GM21723 (cell line): ENCODE data around the gene MUC22.
"Not testable (repeated sequence)": the region's sequence is repeated elsewhere in the genome, so short reads cannot be mapped to it uniquely, and the experiment has no call there.

Source experiments
- ATAC-seq: cut with Tn5 transposase; IDR thresholded peaks from one replicate; pipeline ENCODE4 v1.9.1; 2021; ENCODE audit warnings: mild to moderate bottlenecking, moderate library complexity; ENCODE audit not compliant: unreplicated experiment

MUC22 gene

DNA sequence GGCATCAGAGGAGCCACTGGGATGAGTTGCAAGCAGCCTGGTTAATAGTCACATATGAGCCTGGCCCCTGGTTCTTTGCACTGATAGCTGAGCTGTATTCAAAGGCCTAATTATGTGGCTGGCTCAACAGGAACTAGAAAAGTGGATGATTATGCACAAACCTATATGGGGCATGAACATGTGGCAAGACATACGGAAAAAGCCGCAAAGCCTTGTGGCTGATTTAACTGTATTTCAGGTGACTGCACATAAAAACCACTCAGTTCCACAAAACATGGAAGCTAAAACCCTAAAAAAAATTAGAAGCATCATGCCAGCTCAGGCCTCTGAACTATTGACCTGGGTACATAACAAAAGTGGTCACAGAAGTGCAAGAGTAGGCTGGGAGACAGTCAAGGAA, 13.0 kb upstream of the MUC22 start:
- ATAC-seq: no peak

DNA sequence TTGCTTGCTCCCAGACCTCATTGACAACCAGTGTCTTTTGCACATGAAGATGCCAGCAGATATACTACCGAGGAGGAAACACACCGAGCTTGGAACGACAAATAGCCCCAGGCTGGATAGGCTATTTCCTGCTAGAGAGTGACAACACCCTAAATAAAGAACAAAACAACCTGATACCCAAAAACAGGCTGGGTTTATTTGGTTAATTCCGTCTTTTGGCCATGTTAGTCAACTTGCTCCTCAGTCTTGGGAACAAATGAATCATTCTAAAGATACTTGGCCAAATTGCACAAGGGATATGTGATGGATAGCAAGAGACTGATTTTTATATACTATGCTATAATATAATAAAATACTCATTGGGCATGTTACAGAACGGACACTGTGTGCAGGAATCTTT, 11.5 kb upstream of the MUC22 start:
- ATAC-seq: no peak

DNA sequence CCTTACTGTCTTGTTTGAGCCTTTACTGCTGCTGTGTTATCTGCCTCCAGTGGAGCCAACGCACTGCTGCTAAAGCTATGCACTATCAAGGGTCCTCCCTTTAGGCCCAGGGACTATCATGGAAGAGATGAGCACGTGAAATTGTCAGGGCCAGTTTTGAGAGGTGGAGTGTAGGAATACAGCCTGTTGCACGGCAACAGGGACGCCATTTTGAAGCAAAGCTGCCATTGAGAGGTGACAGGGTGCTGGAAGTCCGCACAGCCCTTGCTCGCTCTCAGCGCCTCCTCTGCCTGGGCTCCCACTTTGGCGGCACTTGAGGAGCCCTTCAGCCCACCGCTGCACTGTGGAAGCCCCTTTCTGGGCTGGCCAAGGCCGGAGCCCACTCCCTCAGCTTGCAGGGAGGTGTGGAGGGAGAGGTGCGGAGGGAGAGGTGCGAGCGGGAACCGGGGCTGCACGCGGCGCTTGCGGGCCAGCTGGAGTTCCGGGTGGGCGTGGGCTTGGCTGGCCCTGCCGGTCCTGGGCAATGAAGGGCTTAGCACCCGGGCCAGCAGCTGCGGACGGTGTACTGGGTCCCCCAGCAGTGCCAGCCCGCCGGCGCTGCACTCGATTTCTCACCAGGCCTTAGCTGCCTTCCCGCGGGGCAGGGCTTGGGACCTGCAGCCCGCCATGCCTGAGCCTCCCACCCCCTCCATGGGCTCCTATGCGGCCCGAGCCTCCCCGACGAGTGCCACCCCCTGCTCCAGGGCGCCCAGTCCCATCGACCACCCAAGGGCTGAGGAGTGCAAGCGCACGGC, 10.0 kb upstream of the MUC22 start:
- ATAC-seq: not testable (repeated sequence)

DNA sequence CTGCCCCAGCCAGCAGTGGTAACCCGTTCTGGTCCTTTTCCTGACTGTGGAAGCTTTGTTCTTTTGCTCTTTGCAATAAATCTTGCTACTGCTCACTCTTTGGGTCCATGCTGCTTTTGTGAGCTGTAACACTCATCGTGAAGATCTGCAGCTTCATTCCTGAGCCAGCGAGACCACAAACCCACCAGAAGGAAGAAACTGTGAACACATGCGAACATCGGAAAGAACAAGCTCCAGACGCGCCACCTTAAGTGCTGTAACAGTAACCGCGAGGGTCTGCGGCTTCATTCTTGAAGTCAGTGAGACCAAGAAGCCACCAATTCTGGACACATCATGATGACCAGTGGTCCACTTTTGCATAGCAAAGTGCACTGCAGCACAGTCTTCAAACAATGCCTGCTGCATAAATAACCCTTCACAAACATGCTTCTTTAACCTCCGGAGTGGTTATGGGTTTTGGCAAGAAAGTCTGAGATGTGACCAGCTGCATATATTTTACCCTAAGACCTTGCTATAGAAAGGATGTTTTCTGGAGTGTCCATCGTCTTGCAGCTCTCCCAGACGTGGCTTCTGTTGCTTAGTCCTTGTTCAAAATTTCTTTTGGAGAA, 8.9 kb upstream of the MUC22 start:
- ATAC-seq: no peak

DNA sequence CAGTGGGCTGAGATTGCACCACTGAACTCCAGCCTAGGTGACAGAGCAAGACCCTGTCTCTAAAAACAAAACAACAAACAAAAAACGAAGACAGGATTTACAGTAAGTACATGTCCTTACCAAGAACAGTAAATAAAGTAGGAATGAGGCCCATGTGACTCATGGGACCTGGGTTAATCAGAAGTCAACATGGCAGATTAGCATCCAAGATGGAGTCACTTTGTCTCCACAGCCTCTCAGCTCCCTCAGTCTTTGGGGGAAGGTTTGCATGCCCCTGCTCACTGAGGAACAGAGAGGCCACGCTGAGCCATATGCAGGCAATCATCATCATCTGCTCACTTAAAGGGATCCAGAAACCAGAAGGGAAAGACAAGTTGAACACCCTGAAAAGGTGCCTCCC, 7.8 kb upstream of the MUC22 start:
- no peak for ATAC-seq

DNA sequence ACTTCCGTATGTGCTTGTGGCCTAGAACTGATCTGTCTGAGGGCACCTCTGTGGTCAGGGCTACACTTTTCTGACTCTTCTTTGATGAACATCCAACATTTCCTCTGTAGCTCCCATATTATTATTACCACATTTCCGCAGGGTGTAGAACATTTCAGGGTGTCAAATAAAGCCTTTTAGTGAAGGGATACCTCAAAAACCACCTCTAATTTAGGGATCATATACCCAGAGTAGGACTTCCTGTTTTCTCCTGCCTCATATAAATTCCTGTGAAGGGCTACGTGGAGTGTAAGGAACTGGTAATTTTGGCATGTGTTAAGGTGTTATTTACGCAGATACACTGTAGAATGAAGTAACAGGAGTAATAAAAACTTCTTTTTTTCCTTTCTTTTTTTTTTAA, 5.5 kb upstream of the MUC22 start:
- no peak for ATAC-seq

DNA sequence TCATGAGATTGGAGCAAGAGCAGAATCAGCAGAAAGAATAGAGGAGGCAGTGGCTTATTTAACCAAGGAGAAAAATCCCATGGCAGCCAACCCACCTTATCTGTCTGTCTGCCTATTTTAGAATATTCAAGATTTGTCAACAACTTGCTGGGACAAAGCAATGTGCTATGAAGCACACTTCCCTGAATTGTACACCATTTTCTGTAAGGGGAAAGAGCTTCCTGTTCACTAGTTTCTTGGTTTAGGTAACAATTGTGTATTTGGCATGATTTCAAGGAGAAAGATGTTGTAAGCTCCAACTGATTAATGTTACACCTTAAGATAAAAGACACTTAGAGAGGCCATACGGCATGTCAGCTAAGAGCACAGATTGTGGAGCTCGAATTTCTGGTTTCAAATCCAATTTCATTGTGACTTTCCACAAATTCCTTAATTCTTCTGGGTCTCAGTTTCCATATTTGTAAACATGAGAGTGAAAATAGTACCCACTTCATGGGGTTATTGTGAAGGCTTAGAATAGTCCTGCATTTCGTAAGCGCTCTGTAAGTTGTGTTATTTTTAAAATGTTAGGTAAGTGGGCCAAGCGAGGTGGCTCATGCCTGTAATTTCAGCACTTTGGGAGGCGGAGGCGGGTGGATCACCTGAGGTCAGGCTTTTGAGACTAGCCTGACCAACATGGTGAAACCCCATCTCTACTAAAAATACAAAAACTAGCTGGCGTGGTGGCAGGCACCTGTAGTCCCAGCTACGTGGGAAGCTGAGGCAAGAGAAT, 4.8 kb upstream of the MUC22 start:
- ATAC-seq: no peak

DNA sequence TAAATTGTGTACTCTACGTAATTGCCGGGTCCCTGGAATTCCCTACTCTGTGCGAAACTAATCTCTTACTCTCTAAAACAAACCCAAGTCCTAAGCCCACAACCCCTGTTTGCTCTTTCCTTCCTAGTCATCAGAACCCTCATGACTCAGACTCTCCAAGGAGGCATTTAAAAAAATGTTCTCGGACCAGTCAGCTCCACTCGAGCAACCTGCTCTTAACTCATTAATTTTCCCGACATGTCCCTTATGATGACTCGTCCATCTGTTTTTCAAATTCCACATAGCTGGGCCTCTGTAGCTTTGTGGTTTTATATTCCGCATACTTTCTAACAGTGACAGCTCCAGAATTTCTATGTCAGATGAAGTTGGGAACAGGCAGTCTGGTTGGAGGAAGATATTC, 2.6 kb upstream of the MUC22 start:
- no peak for ATAC-seq

DNA sequence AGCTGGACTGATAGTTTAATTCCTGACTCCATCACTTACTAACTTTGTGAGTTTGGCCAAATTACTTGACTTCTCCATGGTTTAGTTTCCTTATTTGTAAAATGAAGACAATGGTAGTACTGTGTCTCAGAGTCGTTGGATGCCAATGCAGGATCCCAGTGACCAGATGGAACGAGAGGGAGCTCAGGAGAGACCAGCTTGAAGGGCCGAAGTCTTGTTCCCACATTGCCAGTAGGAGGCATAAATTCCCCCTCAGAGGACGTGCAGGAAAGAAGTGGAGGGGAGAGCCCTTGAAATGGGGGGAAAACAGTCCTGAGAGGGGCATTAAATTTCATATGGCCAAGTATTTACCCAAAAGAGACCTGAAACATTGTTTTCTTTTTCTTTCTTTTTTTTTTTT, 2.1 kb upstream of the MUC22 start:
- ATAC-seq: no peak

DNA sequence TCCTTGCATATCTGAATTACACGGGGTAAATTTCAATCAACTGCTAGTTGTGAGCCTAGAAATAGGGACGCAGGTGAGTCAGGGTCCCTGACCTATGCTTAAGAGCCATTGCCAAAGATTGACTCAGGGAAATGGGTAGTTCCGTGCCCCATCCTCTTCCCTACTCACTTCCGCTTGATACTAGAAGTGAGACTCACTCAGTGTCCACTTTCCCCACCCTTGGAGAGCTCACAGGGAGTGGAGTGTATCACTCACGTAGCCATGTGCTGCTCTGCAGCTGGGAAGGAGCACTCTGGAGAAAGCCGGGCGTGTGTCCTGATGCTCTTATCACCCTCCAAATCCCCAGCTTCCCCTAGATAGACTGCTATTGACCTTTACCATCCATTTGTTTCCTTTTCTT, 543 bp upstream of the MUC22 start:
- no peak for ATAC-seq

DNA sequence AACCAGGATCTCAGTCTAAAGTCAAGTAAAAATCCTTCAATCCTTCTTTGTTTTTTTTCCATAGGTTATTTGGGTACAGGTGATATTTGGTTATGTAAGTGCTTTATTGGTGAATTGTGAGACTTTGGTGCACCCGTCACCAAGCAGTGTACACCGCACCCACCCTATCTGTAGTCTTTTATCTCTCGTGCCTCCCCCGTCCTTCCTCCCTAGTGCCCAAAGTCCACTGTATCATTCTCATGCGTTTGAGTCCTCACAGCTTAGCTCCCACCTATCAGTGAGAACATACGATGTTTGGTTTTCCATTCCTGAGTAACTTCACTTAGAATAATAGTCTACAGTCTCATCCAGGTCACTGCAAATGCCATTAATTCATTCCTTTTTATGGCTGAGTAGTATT, 879 bp downstream of the MUC22 start:
- ATAC-seq: no peak

DNA sequence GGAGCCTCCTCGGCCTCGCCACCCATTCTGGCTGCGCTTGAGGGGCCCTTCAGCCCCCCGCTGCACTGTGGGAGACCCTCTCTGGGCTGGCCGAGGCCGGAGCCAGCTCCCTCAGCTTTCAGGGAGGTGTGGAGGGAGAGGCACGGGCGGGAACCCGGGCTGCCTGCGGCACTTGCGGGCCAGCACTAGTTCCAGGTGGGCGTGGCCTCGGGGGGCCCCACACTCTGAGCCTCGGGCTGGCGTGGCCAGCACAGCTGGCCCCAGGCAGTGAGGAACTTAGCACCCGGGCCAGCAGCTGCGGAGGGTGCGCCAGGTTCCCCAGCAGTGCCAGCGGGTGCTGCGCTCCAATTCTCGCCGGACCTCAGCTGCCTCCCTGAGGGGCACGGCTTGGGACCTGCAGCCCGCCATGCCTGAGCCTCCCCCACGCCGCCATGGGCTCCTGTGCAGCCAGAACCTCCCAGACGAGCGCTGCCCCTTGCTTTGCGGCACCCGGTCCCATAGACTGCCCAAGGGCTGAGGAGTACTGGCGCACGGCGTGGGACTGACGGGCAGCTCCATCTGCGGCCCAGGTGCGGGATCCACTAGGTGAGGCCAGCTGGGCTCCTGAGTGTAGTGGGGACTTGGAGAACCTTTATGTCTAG, 6.5 kb downstream of the MUC22 start:
- ATAC-seq: no peak

DNA sequence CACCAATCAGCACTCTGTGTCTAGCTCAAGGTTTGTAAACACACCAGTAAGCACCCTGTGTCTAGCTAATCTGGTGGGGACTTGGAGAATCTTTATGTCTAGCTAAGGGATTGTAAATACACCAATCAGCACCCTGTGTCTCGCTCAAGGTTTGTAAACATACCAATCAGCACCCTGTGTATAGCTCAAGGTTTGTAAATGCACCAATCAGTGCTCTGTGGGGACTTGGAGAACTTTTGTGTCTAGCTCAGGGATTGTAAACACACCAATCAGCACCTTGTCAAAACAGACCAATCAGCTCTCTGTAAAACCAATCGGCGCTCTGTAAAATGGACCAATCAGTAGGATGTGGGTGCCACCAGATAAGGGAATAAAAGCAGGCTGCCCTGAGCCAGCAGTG, 7.2 kb downstream of the MUC22 start:
- ATAC-seq: not testable (repeated sequence)

DNA sequence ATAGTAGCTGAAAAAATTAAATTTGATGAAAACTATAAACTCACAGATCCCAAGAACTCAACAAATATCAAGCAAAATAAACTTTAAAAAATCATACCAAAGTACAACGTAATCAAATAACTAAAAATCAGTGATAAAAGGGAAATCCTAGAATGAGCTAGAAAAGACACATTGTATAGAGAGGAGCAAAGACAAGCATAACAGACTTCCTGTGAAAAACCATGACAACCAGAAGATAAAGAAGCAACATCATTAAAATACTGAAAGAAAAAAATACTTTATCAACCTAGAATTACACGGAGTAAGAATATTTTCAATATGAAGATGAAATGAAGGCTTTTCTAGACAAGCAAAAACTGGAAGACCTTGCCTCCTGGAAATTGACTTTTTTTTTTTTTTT, 9.8 kb downstream of the MUC22 start:
- no peak for ATAC-seq

DNA sequence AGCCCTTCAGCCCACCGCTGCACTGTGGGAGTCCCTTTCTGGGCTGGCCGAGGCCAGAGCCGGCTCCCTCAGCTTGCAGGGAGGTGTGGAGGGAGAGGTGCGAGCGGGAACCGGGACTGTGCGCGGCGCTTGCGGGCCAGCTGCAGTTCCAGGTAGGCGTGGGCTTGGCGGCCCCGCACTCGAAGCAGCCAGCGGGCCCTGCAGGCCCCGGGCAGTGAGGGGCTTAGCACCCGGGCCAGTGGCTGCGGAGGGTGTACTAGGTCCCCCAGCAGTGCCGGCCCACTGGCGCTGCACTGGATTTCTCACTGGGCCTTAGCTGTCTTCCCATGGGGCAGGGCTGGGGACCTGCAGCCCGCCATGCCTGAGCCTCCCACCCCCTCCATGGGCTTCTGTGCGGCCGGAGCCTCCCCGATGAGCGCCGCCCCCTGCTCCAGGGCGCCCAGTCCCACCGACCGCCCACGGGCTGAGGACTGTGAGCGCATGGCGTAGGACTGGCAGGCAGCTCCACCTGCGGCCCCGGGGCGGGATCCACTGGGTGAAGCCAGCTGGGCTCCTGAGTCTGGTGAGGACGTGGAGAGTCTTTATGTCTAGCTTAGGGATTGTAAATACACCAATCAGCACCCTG, 10.5 kb downstream of the MUC22 start:
- ATAC-seq: not testable (repeated sequence)

DNA sequence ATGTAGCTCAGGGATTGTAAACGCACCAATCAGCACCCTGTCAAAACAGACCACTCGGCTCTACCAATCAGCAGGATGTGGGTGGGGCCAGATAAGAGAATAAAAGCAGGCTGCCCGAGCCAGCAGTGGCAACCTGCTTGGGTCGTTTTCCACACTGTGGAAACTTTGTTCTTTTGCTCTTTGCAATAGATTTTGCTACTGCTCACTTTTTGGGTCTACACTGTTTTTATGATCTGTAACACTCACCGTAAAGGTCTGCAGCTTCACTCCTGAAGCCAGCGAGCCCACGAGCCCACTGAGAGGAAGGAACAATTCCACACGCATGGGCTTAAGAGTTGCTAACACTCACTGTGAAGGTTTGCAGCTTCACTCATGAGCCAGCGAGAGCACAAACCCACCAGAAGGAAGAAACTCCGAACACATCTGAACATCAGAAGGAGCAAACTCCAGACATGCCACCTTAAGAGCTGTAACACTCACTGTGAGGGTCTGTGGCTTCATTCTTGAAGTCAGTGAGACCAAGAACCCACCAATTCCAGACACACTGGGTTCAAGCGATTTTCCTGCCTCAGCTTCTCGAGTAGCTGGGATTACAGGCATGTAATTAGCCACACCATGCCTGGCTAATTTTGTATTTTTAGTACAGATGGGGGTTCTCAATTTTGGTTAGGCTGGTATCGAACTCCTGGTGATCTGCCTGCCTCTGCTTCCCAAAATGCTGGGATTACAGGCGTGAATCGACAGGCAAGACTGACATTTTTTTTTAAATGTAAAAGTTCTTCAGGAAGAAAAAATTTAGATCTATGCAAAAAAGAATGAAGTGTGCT, 11.6 kb downstream of the MUC22 start:
- ATAC-seq: not testable (repeated sequence)

DNA sequence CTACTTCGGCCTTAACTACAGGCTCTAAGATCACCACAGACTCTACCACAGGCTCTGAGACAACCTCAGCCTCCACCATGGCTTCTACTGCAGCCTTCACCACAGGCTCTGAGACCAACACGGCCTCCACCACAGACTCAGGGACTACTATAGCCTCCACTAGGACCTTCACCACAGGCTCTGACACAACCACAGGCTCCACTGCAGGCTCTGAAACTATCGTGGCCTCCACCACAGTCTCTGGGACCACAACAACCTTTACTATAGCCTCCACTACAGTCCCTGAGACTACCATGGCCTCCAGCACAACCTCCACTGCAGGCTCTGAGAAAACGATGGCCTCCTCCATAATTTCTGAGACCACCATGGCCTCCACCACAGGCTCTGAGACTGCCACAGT, 15.3 kb downstream of the MUC22 start:
- ATAC-seq: no peak

DNA sequence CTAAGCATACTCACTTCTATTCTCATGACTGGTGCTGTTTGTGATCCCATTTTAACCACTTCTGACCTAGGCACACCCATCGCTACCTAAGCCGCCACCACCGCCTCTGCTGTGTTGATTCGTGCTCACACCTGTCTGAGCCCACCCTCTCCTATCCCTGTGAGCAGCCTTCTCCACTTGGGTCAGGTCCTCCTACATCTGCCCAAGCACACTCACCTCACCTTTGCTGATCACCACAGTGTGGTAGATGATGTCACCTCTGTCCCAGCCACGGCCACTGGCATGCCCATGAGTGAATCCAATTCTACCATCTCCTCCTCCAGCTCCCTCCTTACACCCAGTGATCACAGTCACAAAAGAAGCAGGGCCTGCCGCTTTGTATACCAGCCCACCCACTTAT, 20.8 kb downstream of the MUC22 start:
- no peak for ATAC-seq

DNA sequence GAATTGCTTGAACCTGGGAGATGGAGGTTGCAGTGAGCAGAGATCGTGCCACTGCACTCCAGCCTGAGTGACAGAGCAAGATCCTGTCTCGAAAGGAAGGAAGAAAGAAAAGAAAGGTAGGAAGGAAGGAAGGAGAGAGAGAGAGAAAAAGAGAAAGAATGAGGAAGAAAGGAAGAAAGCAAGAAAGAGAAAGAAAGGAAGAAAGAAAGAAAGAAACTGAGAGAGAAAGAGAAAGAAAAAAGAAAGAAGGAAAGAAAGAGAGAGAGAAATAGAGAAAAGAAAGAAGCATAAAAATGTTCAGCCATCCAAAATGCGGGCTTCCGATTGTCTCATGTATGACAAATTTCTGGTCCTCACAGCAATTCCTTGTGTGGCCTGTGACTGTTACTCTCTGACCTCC, 22.8 kb downstream of the MUC22 start:
- no peak for ATAC-seq

DNA sequence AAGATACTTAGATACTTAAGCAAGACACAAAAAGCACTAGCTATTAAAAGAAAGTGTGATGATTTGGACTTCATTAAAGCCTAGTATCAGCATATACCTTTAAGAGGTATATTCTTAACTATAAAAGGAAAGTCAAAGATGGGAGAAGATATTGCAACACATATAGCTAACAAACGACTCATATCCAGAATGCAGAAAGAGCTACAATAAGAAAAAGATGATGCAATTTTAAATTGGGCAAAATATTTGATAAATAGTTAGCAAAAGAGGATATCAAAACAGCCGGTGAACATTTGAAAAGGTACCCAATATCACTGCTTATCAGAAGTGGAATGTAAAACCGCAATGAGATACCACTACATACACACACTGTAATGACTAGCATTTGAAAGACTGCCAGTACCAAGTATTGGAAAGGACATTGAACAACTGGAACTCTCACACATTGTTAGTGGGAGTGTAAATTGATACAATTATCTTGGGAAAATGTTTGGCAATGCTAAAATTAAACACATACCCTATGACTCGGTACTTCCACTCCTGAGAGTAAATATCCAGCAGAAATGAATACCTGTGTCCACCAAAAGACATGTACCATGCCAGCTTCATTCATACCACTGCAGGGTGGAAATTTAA, 25.7 kb downstream of the MUC22 start:
- no peak for ATAC-seq
